Measurements from ENCODE around the gene ZBTB6.
"Not testable (repeated sequence)": the region's sequence is repeated elsewhere in the genome, so short reads cannot be mapped to it uniquely, and the experiment has no call there.

ZBTB6 gene

DNA sequence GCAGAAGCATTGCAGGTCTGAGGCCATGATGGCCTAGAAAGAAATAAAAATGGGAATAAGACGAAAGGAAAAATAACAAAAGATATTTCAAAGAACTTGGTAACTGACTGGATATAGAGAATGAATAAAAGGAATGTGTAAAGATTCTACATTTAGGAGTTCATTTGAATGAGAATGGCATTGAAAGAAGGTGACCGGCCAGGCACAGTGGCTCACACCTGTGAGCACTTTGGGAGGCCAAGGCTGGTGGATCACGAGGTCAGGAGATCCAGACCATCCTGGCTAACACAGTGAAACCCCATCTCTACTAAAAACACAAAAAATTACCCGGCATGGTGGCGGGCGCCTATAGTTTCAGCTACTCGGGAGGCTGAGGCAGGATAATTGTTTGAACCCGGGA lies 9.6 kb upstream of the ZBTB6 start:
- no peak for DNase-seq

- DNase-seq: no peak
Measured at GRCh38 chr9:122918310-122918709, 5.2 kb upstream of the ZBTB6 start.

DNA sequence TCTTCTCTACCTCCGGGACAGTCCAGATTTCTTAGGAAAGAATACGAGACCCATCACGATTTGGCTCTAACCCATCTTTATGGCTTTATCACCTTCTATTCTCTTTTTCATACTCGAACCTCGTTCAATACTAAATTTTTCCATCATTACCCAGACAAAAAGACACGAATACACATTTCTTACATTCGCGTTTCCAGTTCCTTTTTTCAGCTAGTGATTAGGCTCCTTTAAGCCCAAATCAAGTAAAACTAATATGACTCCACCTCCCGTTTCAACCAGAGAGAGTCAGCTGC lies 506 bp downstream of the ZBTB6 start:
- DNase-seq: no peak

DNA sequence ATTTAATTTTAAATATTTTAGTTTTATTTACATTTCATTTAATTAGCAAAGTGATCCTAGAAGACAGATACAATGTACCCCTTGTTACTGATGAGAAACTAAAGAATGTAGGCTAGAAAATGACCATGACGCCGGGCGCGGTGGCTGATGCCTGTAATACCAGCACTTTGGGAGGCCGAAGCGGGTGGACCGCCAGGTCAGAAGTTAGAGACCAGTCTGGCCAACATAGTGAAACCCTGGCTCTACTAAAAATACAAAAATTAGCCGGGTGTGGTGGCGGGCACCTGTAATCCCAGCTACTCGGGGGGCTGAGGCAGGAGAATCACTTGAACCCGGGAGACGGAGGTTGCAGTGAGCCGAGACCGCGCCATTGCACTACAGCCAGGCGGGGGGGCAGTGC lies 7.0 kb downstream of the ZBTB6 start:
- DNase-seq: not testable (repeated sequence)

DNA sequence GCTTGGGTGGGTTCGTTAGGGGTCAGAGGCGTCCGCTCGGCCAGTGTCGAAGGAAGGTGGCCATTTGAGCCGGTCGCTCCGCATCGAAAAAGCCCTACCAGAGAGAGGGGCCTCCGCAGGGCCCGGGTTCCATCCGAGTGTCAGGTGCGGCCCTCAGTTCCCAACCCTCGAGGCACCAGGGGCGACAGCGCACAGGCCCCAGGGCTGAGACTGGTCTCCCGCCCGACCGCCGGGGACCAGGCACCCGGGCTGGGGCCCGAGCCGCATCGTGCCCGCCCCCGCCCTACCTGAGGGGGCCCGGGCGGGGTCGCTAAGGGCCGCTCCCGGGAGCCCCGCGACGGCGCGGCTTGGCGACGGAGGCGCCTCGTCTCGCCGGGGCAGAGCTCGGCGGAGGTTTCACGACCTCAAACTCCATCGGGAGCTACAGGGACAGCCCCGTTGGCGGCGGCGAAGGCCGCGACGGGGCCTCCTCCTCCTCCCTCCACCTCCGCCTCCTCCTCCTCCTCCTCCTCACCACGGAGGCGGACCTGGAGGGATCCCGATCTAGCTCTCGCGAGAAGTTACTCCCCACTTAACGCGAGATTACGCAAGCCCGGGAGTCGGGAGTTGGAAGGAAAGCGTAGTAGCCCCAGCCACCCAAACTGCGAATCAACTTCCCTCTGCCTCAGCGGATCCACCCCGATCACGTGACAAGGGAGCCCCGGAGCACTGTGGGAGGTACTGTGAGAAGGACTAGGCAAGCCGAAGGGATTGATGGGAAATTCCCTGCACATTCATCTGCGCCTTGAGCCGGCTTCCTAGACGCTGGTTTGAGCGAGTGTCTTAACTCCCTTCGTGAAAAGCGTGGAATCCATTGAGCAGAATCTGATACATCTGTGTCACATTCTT lies 8.1 kb downstream of the ZBTB6 start, which contains the start of gene RC3H2:
Gene RC3H2, minus strand, starts transcription at position 537 of the 888 bp plus-strand sequence. CDS start 7,850 bp downstream, outside the sequence.
- peak; percentile 99 for DNase-seq

DNA sequence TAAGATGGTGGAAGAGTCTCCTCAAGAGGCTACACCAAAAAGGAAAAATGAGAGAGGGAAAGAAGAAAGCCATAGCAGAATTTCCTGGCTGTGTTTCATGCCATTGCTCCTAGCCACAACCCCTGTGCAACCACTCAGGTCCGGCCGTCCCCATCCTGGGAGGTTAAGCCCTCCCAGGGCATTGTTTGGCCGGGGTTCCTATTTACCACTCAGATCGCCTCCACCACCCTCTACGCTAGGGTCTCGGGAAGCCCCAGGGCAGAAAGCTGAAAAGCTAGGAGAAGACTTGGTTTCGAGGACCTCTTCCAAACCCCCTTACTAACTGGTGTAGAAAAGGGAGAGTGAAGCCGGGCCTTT lies 8.7 kb downstream of the ZBTB6 start:
- no peak for DNase-seq

- no peak for DNase-seq
Measured at GRCh38 chr9:122900791-122901190, 12.3 kb downstream of the ZBTB6 start.

GRCh38 chr9:122897969-122898368 lies 15.2 kb downstream of the ZBTB6 start:
- DNase-seq: no peak

GRCh38 chr9:122888480-122888879 lies 24.6 kb downstream of the ZBTB6 start:
- no peak for DNase-seq

DNA sequence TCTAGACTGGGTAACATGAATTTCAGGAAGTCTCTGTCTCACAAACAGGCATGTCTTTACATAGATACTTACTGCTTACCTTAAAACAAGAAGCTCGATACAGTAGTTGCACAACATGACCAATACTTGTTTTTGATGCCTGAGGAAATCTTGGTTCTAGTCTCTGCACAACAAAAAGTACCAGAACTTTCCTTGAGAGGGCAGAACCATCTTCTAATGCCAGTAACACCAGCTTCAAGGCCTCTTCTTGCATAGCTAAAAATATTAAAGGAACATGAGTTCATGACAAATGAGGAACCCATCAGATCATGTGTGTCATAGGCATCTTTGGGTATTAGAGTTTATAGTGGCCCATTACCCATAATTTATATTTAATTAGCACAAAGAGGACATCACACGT lies 30.0 kb downstream of the ZBTB6 start:
- no peak for DNase-seq

- DNase-seq: no peak
Measured at GRCh38 chr9:122879443-122879842, 33.7 kb downstream of the ZBTB6 start.

DNA sequence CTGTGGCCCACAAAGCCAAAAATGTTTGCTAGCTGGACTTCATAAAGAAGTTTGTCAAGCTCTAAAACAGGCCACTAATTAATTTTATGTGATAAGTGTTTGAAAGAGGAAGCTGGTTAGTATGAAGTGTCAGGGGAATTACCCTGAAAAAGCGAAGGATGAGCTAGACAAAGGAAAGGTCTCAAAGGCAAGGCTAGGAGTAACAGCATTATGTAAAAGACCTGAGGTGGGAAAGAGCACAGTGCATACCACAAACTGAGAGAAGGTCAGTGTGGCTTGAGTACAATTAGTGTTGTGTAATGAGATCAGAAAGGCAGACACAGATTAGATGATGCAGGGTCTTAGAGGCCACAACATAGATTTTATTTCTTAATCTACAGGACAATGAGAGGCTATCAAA lies 37.6 kb downstream of the ZBTB6 start:
- no peak for DNase-seq

DNA sequence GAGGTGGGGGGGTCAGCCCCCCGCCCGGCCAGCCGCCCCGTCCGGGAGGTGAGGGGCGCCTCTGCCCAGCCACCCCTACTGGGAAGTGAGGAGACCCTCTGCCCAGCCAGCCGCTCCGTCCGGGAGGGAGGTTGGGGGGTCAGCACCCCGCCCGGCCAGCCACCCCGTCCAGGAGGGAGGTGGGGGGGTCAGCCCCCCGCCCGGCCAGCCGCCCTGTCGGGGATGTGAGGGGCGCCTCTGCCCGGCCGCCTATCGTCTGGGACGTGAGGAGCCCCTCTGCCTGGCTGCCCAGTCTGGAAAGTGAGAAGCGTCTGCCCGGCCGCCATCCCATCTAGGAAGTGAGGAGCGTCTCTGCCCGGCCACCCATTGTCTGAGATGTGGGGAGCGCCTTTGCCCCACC lies 45.8 kb downstream of the ZBTB6 start:
- DNase-seq: not testable (repeated sequence)

- no peak for DNase-seq
Measured at GRCh38 chr9:122866079-122866478, 47.0 kb downstream of the ZBTB6 start.

GRCh38 chr9:122865300-122865699 lies 47.8 kb downstream of the ZBTB6 start:
- no peak for DNase-seq

DNA sequence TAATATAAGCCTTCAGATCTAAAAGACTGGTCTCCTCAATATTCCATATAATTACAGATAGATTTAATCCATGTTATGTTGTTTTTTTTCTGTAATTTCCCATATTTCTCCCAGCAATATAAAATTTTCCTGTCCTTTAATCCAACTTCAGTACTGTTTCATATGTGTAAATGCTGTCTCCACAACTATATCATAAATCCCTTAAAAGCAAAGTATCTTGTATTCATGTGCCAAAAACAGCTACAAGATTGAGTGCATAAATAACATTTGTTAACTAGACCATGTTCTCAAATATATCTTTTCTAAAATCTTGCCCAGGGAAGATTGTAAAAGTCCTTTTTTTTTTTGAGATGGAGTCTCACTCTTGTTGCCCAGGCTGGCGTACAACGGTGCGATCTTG lies 49.7 kb downstream of the ZBTB6 start:
- DNase-seq: no peak

DNA sequence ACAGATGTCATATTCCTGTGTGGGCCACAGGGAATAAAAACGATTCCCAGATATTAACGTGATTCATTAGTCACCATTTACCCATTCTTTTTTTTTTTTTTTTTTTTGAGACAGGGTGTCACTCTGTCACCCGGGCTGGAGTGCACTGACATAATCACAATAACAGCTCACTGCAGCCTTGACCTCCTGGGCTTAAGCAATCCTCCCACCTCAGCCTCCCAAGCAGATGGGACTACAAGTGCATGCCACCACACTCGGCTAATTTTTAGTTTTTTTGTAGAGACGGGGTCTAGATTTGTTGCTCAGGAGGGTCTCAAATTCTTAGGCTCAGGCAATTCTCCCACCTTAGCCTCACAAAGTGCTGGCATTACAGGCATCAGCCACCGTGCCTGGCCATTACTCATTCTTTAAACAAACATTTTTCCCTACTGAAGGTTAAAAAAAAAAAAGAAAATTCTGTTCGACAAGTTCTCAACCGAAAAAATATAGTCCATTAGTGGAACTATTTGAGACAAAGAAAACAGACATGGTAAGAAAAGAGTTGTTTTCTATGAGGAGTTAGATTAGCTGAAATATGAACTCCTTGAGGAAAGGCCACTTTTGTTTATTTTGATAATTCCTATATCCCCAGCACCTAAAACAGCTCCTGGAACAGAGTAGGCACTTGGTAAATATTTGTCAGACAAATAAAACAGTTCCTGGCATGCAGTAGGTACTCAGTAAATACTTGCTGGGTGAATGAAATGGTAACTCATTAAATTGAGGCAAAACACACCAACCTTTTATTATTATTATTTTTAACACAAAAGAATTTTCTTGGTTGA lies 52.6 kb downstream of the ZBTB6 start:
- no peak for DNase-seq
